Measurements from ENCODE around the gene INSL4. TPM values are rescaled to one million over a fixed set of nuclear protein-coding genes. Genes with fewer than 3 reads are reported as not detected.

The INSL4 gene
- not detected in 2 replicates for total RNA-seq
- long read RNA-seq, result 0 reads

GRCh38 chr9:5231212-5231611, at the start of gene INSL4:
TSS of gene INSL4 (plus strand) at chr9:5231419. CDS start at chr9:5231524, 105 bp downstream.
- Mint-ChIP-seq H3K27me3 (peaks cover 12% of the 10 kb centered on the region), H3K4me1 (ENCODE audit: low read depth) (no peaks in the 10 kb centered on the region), H3K9me3 (ENCODE audit: low read depth) (peaks cover 14% of the 10 kb centered on the region), H3K27ac (no peak within 1 kb of the TSS), H3K36me3 (ENCODE audit: insufficient read depth) (peaks cover 2% of the 10 kb centered on the region), H3K4me3 (ENCODE audit: low read depth) (no peak within 1 kb of the TSS)
- no peak for DNase-seq (ENCODE audit: low spot score, unreplicated experiment)
- no peak for TF ChIP-seq CTCF (IDR thresholded peaks at IDR 0.05; ENCODE audit: unreplicated experiment)

GRCh38 chr9:5184776-5185175, 46.4 kb upstream of the INSL4 start:
- no peaks in the 10 kb centered on the region for H3K27me3 Mint-ChIP-seq
- no peaks in the 10 kb centered on the region for H3K4me1 Mint-ChIP-seq (ENCODE audit: low read depth)
- no peak for DNase-seq (ENCODE audit: low spot score, unreplicated experiment)
- no peak overlapping the region for H3K27ac Mint-ChIP-seq
- H3K4me3 Mint-ChIP-seq (ENCODE audit: low read depth), result no peak overlapping the region
- TF ChIP-seq CTCF (IDR thresholded peaks at IDR 0.05; ENCODE audit: unreplicated experiment), result no peak
- peaks cover 10% of the 10 kb centered on the region for H3K9me3 Mint-ChIP-seq (ENCODE audit: low read depth)
- H3K36me3 Mint-ChIP-seq (ENCODE audit: insufficient read depth), result no peaks in the 10 kb centered on the region

GRCh38 chr9:5185220-5185840, 45.9 kb upstream of the INSL4 start, which contains the start of gene INSL6:
TSS of gene INSL6 (minus strand) at chr9:5185639. CDS start at chr9:5185602, 37 bp downstream.
- DNase-seq (ENCODE audit: low spot score, unreplicated experiment), result no peak
- H3K27me3 Mint-ChIP-seq, result no peaks in the 10 kb centered on the region
- no peaks in the 10 kb centered on the region for H3K4me1 Mint-ChIP-seq (ENCODE audit: low read depth)

GRCh38 chr9:5186416-5187169, 44.6 kb upstream of the INSL4 start:
- Mint-ChIP-seq H3K27ac (no peak overlapping the region), H3K36me3 (ENCODE audit: insufficient read depth) (no peaks in the 10 kb centered on the region), H3K4me3 (ENCODE audit: low read depth) (no peak overlapping the region), H3K4me1 (ENCODE audit: low read depth) (no peaks in the 10 kb centered on the region), H3K27me3 (no peaks in the 10 kb centered on the region), H3K9me3 (ENCODE audit: low read depth) (no peaks in the 10 kb centered on the region)
- peak; percentile 87 for TF ChIP-seq CTCF (IDR thresholded peaks at IDR 0.05; ENCODE audit: unreplicated experiment)
- peak; percentile 33 for DNase-seq (ENCODE audit: low spot score, unreplicated experiment)

More at GRCh38 chr9:5185220-5185840, 45.9 kb upstream of the INSL4 start, which contains the start of gene INSL6:
- no peak within 1 kb of the TSS for H3K4me3 Mint-ChIP-seq (ENCODE audit: low read depth)
- H3K9me3 Mint-ChIP-seq (ENCODE audit: low read depth), result peaks cover 6% of the 10 kb centered on the region
- no peak within 1 kb of the TSS for H3K27ac Mint-ChIP-seq
- no peaks in the 10 kb centered on the region for H3K36me3 Mint-ChIP-seq (ENCODE audit: insufficient read depth)
- TF ChIP-seq CTCF (IDR thresholded peaks at IDR 0.05; ENCODE audit: unreplicated experiment), result no peak

GRCh38 chr9:5188060-5188984, 42.9 kb upstream of the INSL4 start:
- Mint-ChIP-seq H3K27ac (no peak overlapping the region), H3K4me3 (ENCODE audit: low read depth) (no peak overlapping the region), H3K9me3 (ENCODE audit: low read depth) (no peaks in the 10 kb centered on the region), H3K36me3 (ENCODE audit: insufficient read depth) (no peaks in the 10 kb centered on the region), H3K4me1 (ENCODE audit: low read depth) (no peaks in the 10 kb centered on the region), H3K27me3 (no peaks in the 10 kb centered on the region)
- TF ChIP-seq CTCF (IDR thresholded peaks at IDR 0.05; ENCODE audit: unreplicated experiment), result no peak
- DNase-seq (ENCODE audit: low spot score, unreplicated experiment), result no peak

Measured in progenitor cell of endocrine pancreas (in vitro differentiated cells).